HepG2 (cell line): ENCODE data around the gene DGAT2. TPM values are rescaled to one million over a fixed set of nuclear protein-coding genes. Genes with fewer than 3 reads are reported as not detected.

Experiments
- CBX2 ChIP-seq, 2 experiments: fragments of 200-600 bp in 1 of 2; sonication (generic); formaldehyde crosslinking in 1 of 2; IDR thresholded peaks; 2 replicates each; pipeline versions ENCODE4 v1.7.0 to v1.8.1; 2018 to 2022; ENCODE audit warnings: low read depth in 2 of 2, low read length in 1 of 2, mild to moderate bottlenecking in 1 of 2, missing genetic modification reagents in 1 of 2
- GATA4 ChIP-seq: sonication (generic); IDR thresholded peaks from 2 replicates; pipeline ENCODE4 v1.6.1; 2016; ENCODE audit warnings: antibody characterized with exemption, low read depth, borderline replicate concordance
- HNRNPLL ChIP-seq: fragments of 200-400 bp; formaldehyde crosslinking; IDR thresholded peaks from 2 replicates; pipeline ENCODE4 v1.6.1; 2017; ENCODE audit warnings: mild to moderate bottlenecking, low read depth, low read length; ENCODE audit not compliant: poor library complexity, severe bottlenecking
- HOXA5 ChIP-seq: sonication (generic); formaldehyde crosslinking; IDR thresholded peaks from 2 replicates; pipeline ENCODE4 v1.4.0; 2020; ENCODE audit warnings: missing genetic modification reagents
- HOXA7 ChIP-seq: sonication (generic); formaldehyde crosslinking; IDR thresholded peaks from 2 replicates; pipeline ENCODE4 v1.8.1; 2022; ENCODE audit warnings: mild to moderate bottlenecking, missing genetic modification reagents, moderate library complexity
- NCOA1 ChIP-seq: sonication (generic); formaldehyde crosslinking; IDR thresholded peaks from 2 replicates; pipeline ENCODE4 v1.9.0; 2021; ENCODE audit warnings: missing genetic modification reagents
- NCOA5 ChIP-seq: sonication (generic); formaldehyde crosslinking; IDR thresholded peaks from 2 replicates; pipeline ENCODE4 v1.4.0; 2020; ENCODE audit warnings: missing genetic modification reagents
- NFE2L2 ChIP-seq: fragments of 150-350 bp; IDR thresholded peaks from 2 replicates; pipeline ENCODE4 v1.6.1; 2014; ENCODE audit warnings: low read length
- NR0B2 ChIP-seq: sonication (generic); formaldehyde crosslinking; IDR thresholded peaks from 2 replicates; pipeline ENCODE4 v1.4.0; 2020; ENCODE audit warnings: mild to moderate bottlenecking, missing genetic modification reagents
- ONECUT2 ChIP-seq: sonication (generic); formaldehyde crosslinking; IDR thresholded peaks from 2 replicates; pipeline ENCODE4 v1.4.0; 2020; ENCODE audit warnings: missing genetic modification reagents
- RBM39 ChIP-seq: fragments of 200-400 bp; formaldehyde crosslinking; IDR thresholded peaks from one replicate; pipeline ENCODE4 v1.6.1; 2018; ENCODE audit warnings: antibody characterized with exemption, mild to moderate bottlenecking, low read depth, low read length; ENCODE audit not compliant: poor library complexity, severe bottlenecking
- RXRA ChIP-seq: sonication (generic); formaldehyde crosslinking; IDR thresholded peaks from 2 replicates; pipeline ENCODE4 v1.5.1; 2020; ENCODE audit warnings: missing genetic modification reagents
- RXRB ChIP-seq: IDR thresholded peaks from 2 replicates; pipeline ENCODE4 v1.6.1; 2016; ENCODE audit warnings: borderline replicate concordance, missing genetic modification reagents, missing compliant biosample characterization
- SMYD3 ChIP-seq: sonication (generic); formaldehyde crosslinking; IDR thresholded peaks from 2 replicates; pipeline ENCODE4 v1.8.1; 2023; ENCODE audit warnings: mild to moderate bottlenecking, missing genetic modification reagents
- SYNCRIP ChIP-seq: fragments of 200-400 bp; formaldehyde crosslinking; IDR thresholded peaks from 2 replicates; pipeline ENCODE4 v1.6.1; 2018; ENCODE audit warnings: mild to moderate bottlenecking, low read depth, low read length; ENCODE audit not compliant: insufficient read depth
- TCF7L2 ChIP-seq: IDR thresholded peaks from 2 replicates; pipeline ENCODE4 v1.6.1; 2011; ENCODE audit warnings: mild to moderate bottlenecking, low read depth, low read length, moderate library complexity
- U2AF2 ChIP-seq: fragments of 200-400 bp; formaldehyde crosslinking; IDR thresholded peaks from 2 replicates; pipeline ENCODE4 v1.6.1; 2017; ENCODE audit warnings: low read depth, mild to moderate bottlenecking, low read length
- YEATS4 ChIP-seq: sonication (generic); formaldehyde crosslinking; IDR thresholded peaks from 2 replicates; pipeline ENCODE4 v1.4.0; 2020; ENCODE audit warnings: missing genetic modification reagents, borderline replicate concordance
- ZBTB26 ChIP-seq: IDR thresholded peaks from 2 replicates; pipeline ENCODE4 v1.6.1; 2016; ENCODE audit warnings: missing compliant biosample characterization, missing genetic modification reagents, borderline replicate concordance
- ZFP36L1 ChIP-seq: sonication (generic); formaldehyde crosslinking; IDR thresholded peaks from 2 replicates; pipeline ENCODE4 v1.8.0; 2022; ENCODE audit warnings: mild to moderate bottlenecking, missing genetic modification reagents, moderate library complexity
- ZNF646 ChIP-seq: sonication (generic); formaldehyde crosslinking; IDR thresholded peaks from 2 replicates; pipeline ENCODE4 v1.9.0; 2021; ENCODE audit warnings: mild to moderate bottlenecking, missing genetic modification reagents
- ZNF660 ChIP-seq: sonication (generic); formaldehyde crosslinking; IDR thresholded peaks from 2 replicates; pipeline ENCODE4 v1.5.1; 2020; ENCODE audit warnings: mild to moderate bottlenecking, low read depth, missing genetic modification reagents, borderline replicate concordance
- ZNF7 ChIP-seq: IDR thresholded peaks from 2 replicates; pipeline ENCODE4 v1.6.1; 2016; ENCODE audit warnings: missing biosample characterization, missing genetic modification reagents
- polyA plus RNA-seq, 8 experiments: library from polyadenylated mRNA; depleted of rRNA in 3 of 8; stranded (reverse) in 7 of 8; unstranded in 1 of 8; fragments of >200 nt; fragmentation: Illumina TruSeq in 4 of 8; extraction: Trizol in 4 of 8; gene quantifications; 2 replicates each; pipeline versions ENCODE4 v1.2.1 to v1.2.3, GENCODE V29; 2011 to 2016; ENCODE audit warnings: low read depth in 4 of 8, missing spikeins in 1 of 8, mixed read lengths in 1 of 8; ENCODE audit not compliant: insufficient read depth in 1 of 8
- total RNA-seq, 5 experiments: library from RNA; depleted of rRNA; stranded (reverse); fragments of >200 nt; fragmentation: Illumina TruSeq; extraction: Trizol; gene quantifications; 2 replicates each; pipeline ENCODE4 v1.2.3, GENCODE V29; 2016; ENCODE audit warnings: low read depth in 1 of 5

The DGAT2 gene
- total and polyA plus RNA-seq, 2 of the 13 experiments (the other 11 are each of a cell fraction or from before 2014, with no cell fraction given) = 39.0 to 65.6 TPM

GRCh38 chr11:75782540-75783263 is 14.1 kb downstream of the DGAT2 start (continued):
- TF ChIP-seq NR0B2 (CRISPR knock-in tag) = no peak
- no peak for TF ChIP-seq TCF7L2
- no peak for TF ChIP-seq HNRNPLL
- TF ChIP-seq ZFP36L1 (CRISPR knock-in tag) = no peak
- no peak for TF ChIP-seq RBM39
- TF ChIP-seq RXRB (CRISPR knock-in tag) = peak; percentile 41; the same call in 1 of the 2 replicates
- TF ChIP-seq ZBTB26 = 0 out of 2 replicates have a peak, but pooled peaks have one; percentile 17
- TF ChIP-seq RXRA (CRISPR knock-in tag) = peak; percentile 66
- TF ChIP-seq YEATS4 (CRISPR knock-in tag) = no peak
- no peak; the same call in 1 of the 2 replicates for TF ChIP-seq ZNF646 (CRISPR knock-in tag)
- TF ChIP-seq HOXA5 (CRISPR knock-in tag) = no peak
- TF ChIP-seq NFE2L2 = no peak
- no peak for TF ChIP-seq CBX2 (IDR thresholded peaks at IDR 0.05; ENCODE audit: low read depth, low read length)
- TF ChIP-seq CBX2 (CRISPR knock-in tag; IDR thresholded peaks at IDR 0.05; ENCODE audit: low read depth) = no peak
- TF ChIP-seq SMYD3 (CRISPR knock-in tag) = no peak
- TF ChIP-seq NCOA5 (CRISPR knock-in tag) = no peak
- no peak for TF ChIP-seq U2AF2
- TF ChIP-seq ZNF660 (CRISPR knock-in tag) = no peak
- no peak for TF ChIP-seq SYNCRIP
- no peak for TF ChIP-seq ZNF7 (CRISPR knock-in tag)
- no peak; the same call in 1 of the 2 replicates for TF ChIP-seq NCOA1
- peak; percentile 42; the same call in 1 of the 2 replicates for TF ChIP-seq GATA4
- TF ChIP-seq ONECUT2 (CRISPR knock-in tag) = no peak
- no peak for TF ChIP-seq HOXA7 (CRISPR knock-in tag)
